ENCODE results near the gene SCAPER. TPM values are rescaled to one million over a fixed set of nuclear protein-coding genes. Genes with fewer than 3 reads are reported as not detected.

Gene SCAPER
- total and polyA plus RNA-seq, 11 donors: 6.7 to 53.9 (median 38.3) TPM

DNA sequence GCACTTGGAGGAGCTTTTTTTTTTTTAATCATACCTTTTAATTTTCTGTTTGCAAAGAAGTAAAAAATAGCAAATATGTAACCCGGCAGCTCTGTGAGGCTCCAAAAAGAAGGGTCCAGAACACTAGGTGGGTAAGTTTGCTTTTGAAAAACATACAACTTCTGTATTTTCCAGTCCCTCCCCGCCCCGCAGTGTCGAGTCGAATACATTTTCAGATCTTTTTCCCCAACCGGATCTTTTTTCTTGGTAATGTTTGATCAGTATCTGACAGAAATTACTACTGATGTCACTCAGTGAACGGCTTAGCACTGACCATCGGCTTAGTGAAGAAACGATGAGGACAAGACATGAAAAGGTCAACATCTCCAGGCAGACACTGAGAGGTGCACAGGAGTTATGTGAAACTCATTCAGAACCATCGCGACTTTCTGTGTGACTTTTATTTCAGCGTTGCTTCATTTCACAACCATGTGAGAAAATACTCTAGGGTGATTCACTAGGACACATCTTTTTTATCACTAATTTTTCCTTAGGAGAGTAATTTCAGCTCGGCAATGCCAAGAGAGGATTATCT, 557.6 kb downstream of the SCAPER start:
- Histone ChIP-seq H3K4me1 (peaks cover 5 to 28% (median 19%) of the 10 kb centered on the region in 12 donors), H3K27me3 (peaks cover 47 to 70% (median 62%) of the 10 kb centered on the region in 9 donors), H3K4me3 (peak overlapping the region in 1 of 12 donors; percentile 55), H3K9me3 (no peaks in the 10 kb centered on the region), H3K27ac (peak overlapping the region in 1 of 12 donors; percentile 52), H3K36me3 (peaks cover 0 to 9% (median 0%) of the 10 kb centered on the region in 9 donors)
- TF ChIP-seq POLR2A (IDR thresholded peaks at IDR 0.05): no peak
- TF ChIP-seq, protein P1, sequence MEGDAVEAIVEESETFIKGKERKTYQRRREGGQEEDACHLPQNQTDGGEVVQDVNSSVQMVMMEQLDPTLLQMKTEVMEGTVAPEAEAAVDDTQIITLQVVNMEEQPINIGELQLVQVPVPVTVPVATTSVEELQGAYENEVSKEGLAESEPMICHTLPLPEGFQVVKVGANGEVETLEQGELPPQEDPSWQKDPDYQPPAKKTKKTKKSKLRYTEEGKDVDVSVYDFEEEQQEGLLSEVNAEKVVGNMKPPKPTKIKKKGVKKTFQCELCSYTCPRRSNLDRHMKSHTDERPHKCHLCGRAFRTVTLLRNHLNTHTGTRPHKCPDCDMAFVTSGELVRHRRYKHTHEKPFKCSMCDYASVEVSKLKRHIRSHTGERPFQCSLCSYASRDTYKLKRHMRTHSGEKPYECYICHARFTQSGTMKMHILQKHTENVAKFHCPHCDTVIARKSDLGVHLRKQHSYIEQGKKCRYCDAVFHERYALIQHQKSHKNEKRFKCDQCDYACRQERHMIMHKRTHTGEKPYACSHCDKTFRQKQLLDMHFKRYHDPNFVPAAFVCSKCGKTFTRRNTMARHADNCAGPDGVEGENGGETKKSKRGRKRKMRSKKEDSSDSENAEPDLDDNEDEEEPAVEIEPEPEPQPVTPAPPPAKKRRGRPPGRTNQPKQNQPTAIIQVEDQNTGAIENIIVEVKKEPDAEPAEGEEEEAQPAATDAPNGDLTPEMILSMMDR (IDR thresholded peaks at IDR 0.05): no peak
- intact Hi-C loops (cut with DNase I): loop anchor here in 1 of 10 donors (10.0 kb wide), 1 partner anchor 517 kb away; no protein-coding TSS in a partner anchor
- DNase-seq: no peak
- ATAC-seq: no peak
- 86 to 96% (median 93%) methylated on average over 13 of the region's 13 CpGs for WGBS, 4 donors

DNA sequence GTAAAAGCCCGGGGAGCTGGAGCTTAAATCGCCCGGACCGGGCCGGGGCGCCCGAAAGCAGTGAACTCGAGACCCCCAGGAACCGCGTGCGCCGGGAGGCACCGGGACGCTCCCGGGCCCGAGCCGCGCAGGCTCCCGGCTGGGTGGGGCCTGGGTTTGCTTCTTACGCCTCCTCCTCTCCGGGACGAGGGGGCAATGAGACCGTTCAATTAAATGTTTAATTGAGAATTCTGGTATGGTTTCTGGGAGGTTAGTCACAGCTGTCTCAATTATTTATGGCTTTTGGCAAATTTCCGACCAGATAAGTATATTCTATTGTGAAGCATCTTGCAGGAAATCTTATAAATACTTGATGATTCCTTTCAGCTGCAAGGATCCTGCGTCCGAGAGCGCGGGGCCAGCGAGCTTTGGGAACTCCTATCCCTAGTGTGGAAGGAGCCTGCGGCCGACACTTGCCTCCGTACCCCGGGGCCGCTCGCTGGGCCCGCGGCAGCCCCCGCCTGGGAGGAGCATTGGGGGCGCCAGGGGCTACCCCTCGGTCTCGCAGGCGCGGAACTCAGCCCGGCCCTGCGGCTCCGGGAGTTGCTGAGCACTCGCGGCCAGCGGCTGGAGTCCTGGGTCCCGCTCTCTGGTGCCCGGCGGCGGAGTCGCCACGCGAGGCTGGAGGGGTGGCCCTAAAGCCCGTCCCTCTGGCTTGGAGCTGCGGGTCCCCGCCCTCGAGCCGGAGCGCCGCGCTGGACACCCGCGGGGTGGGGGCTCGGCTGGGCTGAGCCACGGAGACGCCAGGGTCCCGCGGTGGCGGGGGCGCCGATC, 558.3 kb downstream of the SCAPER start:
- Histone ChIP-seq H3K4me1 (peaks cover 9 to 35% (median 25%) of the 10 kb centered on the region in 12 donors), H3K9me3 (no peaks in the 10 kb centered on the region), H3K27ac (peak overlapping the region in 1 of 12 donors; percentile 52), H3K4me3 (peak overlapping the region; percentile 13 to 55 (median 40)), H3K36me3 (peaks cover 0 to 8% (median 0%) of the 10 kb centered on the region in 9 donors), H3K27me3 (peaks cover 54 to 77% (median 69%) of the 10 kb centered on the region in 9 donors)
- DNase-seq (no peak), ATAC-seq (peak in 2 of 4 donors; percentile 20 to 27)
- TF ChIP-seq, protein P1 (IDR thresholded peaks at IDR 0.05): no peak
- no peak for TF ChIP-seq POLR2A (IDR thresholded peaks at IDR 0.05)
- intact Hi-C loops (cut with DNase I): loop anchor here in 1 of 10 donors (10.0 kb wide), 1 partner anchor 518 kb away; no protein-coding TSS in a partner anchor
- WGBS, 4 donors: 10 to 17% (median 13%) methylated on average over 65 to 74 of the region's 74 CpGs

DNA sequence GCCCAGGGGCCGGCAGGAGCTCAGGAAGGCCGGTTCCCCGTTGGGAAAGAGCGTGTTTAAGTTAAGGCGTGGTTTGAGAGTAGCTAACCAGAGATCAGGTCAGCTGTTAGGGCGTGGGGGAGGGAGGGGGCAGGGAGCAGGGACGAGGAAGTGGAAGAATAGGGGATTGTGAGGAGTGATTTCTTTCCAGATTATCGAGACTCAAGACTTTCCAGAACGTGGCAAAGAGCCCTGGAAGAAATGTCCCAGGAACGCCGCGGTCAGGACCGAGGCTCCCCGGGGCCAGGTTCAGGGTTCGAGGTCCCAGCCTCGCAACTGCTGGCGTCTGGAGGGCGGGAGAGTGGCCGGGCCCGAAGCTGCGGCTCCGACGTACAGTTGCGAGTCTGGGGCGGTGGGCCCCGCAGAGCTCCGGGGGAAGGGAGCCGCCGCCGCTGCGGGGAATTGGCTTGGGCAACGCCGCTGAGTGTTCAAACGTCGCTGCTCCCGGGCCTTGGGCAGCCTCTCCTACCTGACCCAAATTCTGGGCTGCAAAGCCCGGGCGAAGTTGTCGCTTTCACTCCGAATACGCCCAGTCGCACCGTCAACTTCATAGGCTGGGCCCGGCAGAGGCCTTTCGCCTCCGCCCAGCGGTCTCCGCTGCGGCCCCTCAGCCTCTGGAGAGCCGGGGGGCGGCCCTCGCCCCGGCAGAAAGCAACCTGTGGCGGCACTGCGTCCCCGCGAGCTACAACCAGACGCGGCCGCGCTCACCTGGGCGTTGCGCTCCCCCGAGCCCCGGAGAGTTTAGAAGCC, 559.1 kb downstream of the SCAPER start:
- Histone ChIP-seq H3K27me3 (peaks cover 62 to 85% (median 77%) of the 10 kb centered on the region in 9 donors), H3K4me1 (peaks cover 9 to 43% (median 33%) of the 10 kb centered on the region in 12 donors), H3K27ac (peak overlapping the region in 1 of 12 donors; percentile 52), H3K9me3 (no peaks in the 10 kb centered on the region), H3K36me3 (peaks cover 0 to 8% (median 0%) of the 10 kb centered on the region in 9 donors), H3K4me3 (peak overlapping the region; percentile 13 to 55 (median 40))
- intact Hi-C loops (cut with DNase I): loop anchor here in 1 of 10 donors (10.0 kb wide), 1 partner anchor 519 kb away; no protein-coding TSS in a partner anchor
- DNase-seq (no peak), ATAC-seq (peak in 3 of 4 donors; percentile 7 to 45 (median 28))
- 2 to 4% (median 3%) methylated on average over 46 to 65 of the region's 65 CpGs for WGBS, 4 donors
- TF ChIP-seq POLR2A (IDR thresholded peaks at IDR 0.05): no peak
- TF ChIP-seq, protein P1 (IDR thresholded peaks at IDR 0.05): no peak
